HEK293T (cell line): ENCODE results near the gene H1-8.

Source experiments
- CTCF ChIA-PET: fragments of 350-600 bp; formaldehyde crosslinking; extraction: SDS; loops from one replicate; lab custom pipeline; 2021; ENCODE audit warnings: antibody characterized with exemption, inconsistent platforms; lab: Yijun Ruan, JAX
- POLR2A ChIA-PET: fragments of 350-600 bp; formaldehyde crosslinking; extraction: SDS; loops from one replicate; lab custom pipeline; 2020; ENCODE audit warnings: antibody characterized with exemption, inconsistent platforms; lab: Yijun Ruan, JAX
- DNase-seq: peaks from one replicate; pipeline ENCODE4 v3.0.0; 2012; ENCODE audit warnings: mixed read lengths; ENCODE audit errors: extremely low spot score
- ARNT ChIP-seq: fragments of 450-650 bp; IDR thresholded peaks from 2 replicates; pipeline ENCODE4 v1.6.1; 2017; ENCODE audit warnings: mild to moderate bottlenecking
- BHLHE40 ChIP-seq: fragments of 450-650 bp; IDR thresholded peaks from 2 replicates; pipeline ENCODE4 v1.6.1; 2016; ENCODE audit warnings: mild to moderate bottlenecking, moderate library complexity, borderline replicate concordance
- CTBP1 ChIP-seq: fragments of 450-650 bp; IDR thresholded peaks from 2 replicates; pipeline ENCODE4 v1.6.1; 2016; ENCODE audit warnings: borderline replicate concordance
- ELF4 ChIP-seq: fragments of 450-650 bp; IDR thresholded peaks from 2 replicates; pipeline ENCODE4 v1.6.1; 2017; ENCODE audit warnings: antibody characterized with exemption
- FOXA1 ChIP-seq: fragments of 450-650 bp; IDR thresholded peaks from 2 replicates; pipeline ENCODE4 v1.6.1; 2016; ENCODE audit warnings: mild to moderate bottlenecking
- FOXK2 ChIP-seq: fragments of 450-650 bp; IDR thresholded peaks from 2 replicates; pipeline ENCODE4 v1.6.1; 2016; ENCODE audit warnings: mild to moderate bottlenecking
- FOXM1 ChIP-seq: fragments of 450-650 bp; IDR thresholded peaks from 2 replicates; pipeline ENCODE4 v1.6.1; 2017; ENCODE audit warnings: mild to moderate bottlenecking, borderline replicate concordance
- HDGF ChIP-seq: fragments of 450-650 bp; IDR thresholded peaks from 2 replicates; pipeline ENCODE4 v1.6.1; 2017; ENCODE audit warnings: antibody characterized with exemption, borderline replicate concordance
- L3MBTL2 ChIP-seq: fragments of 450-650 bp; conservative IDR thresholded peaks from 2 replicates; pipeline ENCODE4 v1.6.1; 2016; ENCODE audit warnings: mild to moderate bottlenecking
- LEF1 ChIP-seq: fragments of 450-650 bp; IDR thresholded peaks from 2 replicates; pipeline ENCODE4 v1.6.1; 2017; ENCODE audit warnings: mild to moderate bottlenecking, borderline replicate concordance
- NFRKB ChIP-seq: fragments of 450-650 bp; IDR thresholded peaks from 2 replicates; pipeline ENCODE4 v1.6.1; 2016; ENCODE audit warnings: mild to moderate bottlenecking, moderate library complexity
- PKNOX1 ChIP-seq: fragments of 450-650 bp; IDR thresholded peaks from 2 replicates; pipeline ENCODE4 v1.6.1; 2016
- SP1 ChIP-seq: fragments of 450-650 bp; IDR thresholded peaks from 2 replicates; pipeline ENCODE4 v1.6.1; 2017
- SUZ12 ChIP-seq: fragments of 450-650 bp; IDR thresholded peaks from 2 replicates; pipeline ENCODE4 v1.6.1; 2016; ENCODE audit warnings: mild to moderate bottlenecking
- TARDBP ChIP-seq: fragments of 450-650 bp; IDR thresholded peaks from 2 replicates; pipeline ENCODE4 v1.6.1; 2016
- ZNF384 ChIP-seq: fragments of 450-650 bp; IDR thresholded peaks from 2 replicates; pipeline ENCODE4 v1.6.1; 2016

H1-8 gene

GRCh38 chr3:129528589-129529100 lies 14.3 kb upstream of the H1-8 start, which contains the start of gene RHO:
TSS of gene RHO (plus strand) at chr3:129528639. CDS start at chr3:129528734, 95 bp downstream.
- no peak for TF ChIP-seq FOXM1
- TF ChIP-seq CTBP1: no peak
- TF ChIP-seq HDGF: no peak
- no peak for TF ChIP-seq ELF4
- no peak for TF ChIP-seq SP1
- TF ChIP-seq PKNOX1: no peak
- no peak for TF ChIP-seq TARDBP
- no peak for TF ChIP-seq ZNF384
- no peak for TF ChIP-seq ARNT
- CTCF ChIA-PET: no interaction called here
- POLR2A ChIA-PET: interaction anchor here (1.6 kb wide), 1 partner anchor 10 kb away, joined by 4 read pairs; no protein-coding TSS in a partner anchor
- no peak for DNase-seq

- ChIA-PET POLR2A (interaction anchor here (1.6 kb wide), 1 partner anchor 9 kb away, joined by 4 read pairs; no protein-coding TSS in a partner anchor), CTCF (no interaction called here)
- no peak for DNase-seq
- TF ChIP-seq L3MBTL2 (no peak), SUZ12 (no peak), FOXA1 (no peak), ELF4 (no peak)
These were observed 13.4 kb upstream of the H1-8 start for GRCh38 chr3:129529436-129530210.

- no peak for DNase-seq
- CTCF ChIA-PET: no interaction called here
- no peak for TF ChIP-seq FOXM1
- POLR2A ChIA-PET: interaction anchor here (1.6 kb wide), 1 partner anchor 9 kb away, joined by 4 read pairs; no protein-coding TSS in a partner anchor
These were observed 12.7 kb upstream of the H1-8 start for GRCh38 chr3:129530251-129530791.

GRCh38 chr3:129530821-129531220 lies 12.2 kb upstream of the H1-8 start:
- POLR2A ChIA-PET: no interaction called here
- CTCF ChIA-PET: no interaction called here
- TF ChIP-seq ARNT (no peak), LEF1 (no peak), SUZ12 (no peak)
- DNase-seq: no peak

- DNase-seq: no peak
- ChIA-PET POLR2A (no interaction called here), CTCF (no interaction called here)
- no peak for TF ChIP-seq TARDBP
- TF ChIP-seq LEF1: no peak
- no peak for TF ChIP-seq HDGF
- TF ChIP-seq SUZ12: no peak
- no peak for TF ChIP-seq L3MBTL2
- TF ChIP-seq ZNF384: no peak
- no peak for TF ChIP-seq CTBP1
- no peak for TF ChIP-seq BHLHE40
- TF ChIP-seq NFRKB: no peak
- no peak for TF ChIP-seq SP1
- no peak for TF ChIP-seq FOXA1
- no peak for TF ChIP-seq FOXM1
- no peak for TF ChIP-seq ELF4
- no peak for TF ChIP-seq FOXK2
- no peak for TF ChIP-seq ARNT
- TF ChIP-seq PKNOX1: no peak
These were observed 11.3 kb upstream of the H1-8 start for GRCh38 chr3:129531699-129532098.

- CTCF ChIA-PET: no interaction called here
- DNase-seq: no peak
- POLR2A ChIA-PET: no interaction called here
- TF ChIP-seq TARDBP (no peak), FOXK2 (no peak), CTBP1 (no peak), HDGF (no peak), SUZ12 (no peak), SP1 (no peak), NFRKB (no peak), PKNOX1 (no peak), FOXA1 (no peak), L3MBTL2 (no peak), BHLHE40 (no peak), LEF1 (no peak), ELF4 (no peak), ARNT (no peak), ZNF384 (no peak), FOXM1 (no peak)
These were observed 10.7 kb upstream of the H1-8 start for GRCh38 chr3:129532261-129532660.
